ACC112 (cell line): ENCODE results near the gene SLC12A7.

Experiments used
- H2AFZ ChIP-seq: fragments of 200-600 bp; sonication (generic); one replicate; pipeline ENCODE4 v1.6.0; 2017; ENCODE audit warnings: antibody characterized with exemption, low read length; ENCODE audit not compliant: unreplicated experiment
- H3K27ac ChIP-seq: fragments of 200-600 bp; sonication (generic); 2 replicates; pipeline ENCODE4 v1.5.1; 2014; ENCODE audit warnings: low read depth, mild to moderate bottlenecking, antibody characterized with exemption, low read length, moderate library complexity
- H3K27me3 ChIP-seq: fragments of 200-600 bp; sonication (generic); 2 replicates; pipeline ENCODE4 v1.6.1; 2014; ENCODE audit warnings: mild to moderate bottlenecking, antibody characterized with exemption, low read length, moderate library complexity, mixed read lengths; ENCODE audit not compliant: insufficient read depth
- H3K36me3 ChIP-seq: fragments of 200-600 bp; sonication (generic); 2 replicates; pipeline ENCODE4 v1.6.1; 2016; ENCODE audit warnings: mild to moderate bottlenecking, antibody characterized with exemption, low read length, moderate library complexity, mixed read lengths; ENCODE audit not compliant: insufficient read depth
- H3K4me1 ChIP-seq: fragments of 200-600 bp; sonication (generic); one replicate; pipeline ENCODE4 v1.6.1; 2016; ENCODE audit warnings: low read length, mixed read lengths; ENCODE audit not compliant: insufficient read depth, unreplicated experiment, control insufficient read depth
- H3K4me3 ChIP-seq: fragments of 200-600 bp; sonication (generic); 2 replicates; pipeline ENCODE4 v1.5.1; 2014; ENCODE audit warnings: mild to moderate bottlenecking, low read depth, low read length
- H3K79me2 ChIP-seq: fragments of 200-600 bp; sonication (generic); one replicate; pipeline ENCODE4 v1.6.0; 2016; ENCODE audit warnings: low read length; ENCODE audit not compliant: control insufficient read depth, unreplicated experiment, insufficient read depth

Gene SLC12A7

DNA sequence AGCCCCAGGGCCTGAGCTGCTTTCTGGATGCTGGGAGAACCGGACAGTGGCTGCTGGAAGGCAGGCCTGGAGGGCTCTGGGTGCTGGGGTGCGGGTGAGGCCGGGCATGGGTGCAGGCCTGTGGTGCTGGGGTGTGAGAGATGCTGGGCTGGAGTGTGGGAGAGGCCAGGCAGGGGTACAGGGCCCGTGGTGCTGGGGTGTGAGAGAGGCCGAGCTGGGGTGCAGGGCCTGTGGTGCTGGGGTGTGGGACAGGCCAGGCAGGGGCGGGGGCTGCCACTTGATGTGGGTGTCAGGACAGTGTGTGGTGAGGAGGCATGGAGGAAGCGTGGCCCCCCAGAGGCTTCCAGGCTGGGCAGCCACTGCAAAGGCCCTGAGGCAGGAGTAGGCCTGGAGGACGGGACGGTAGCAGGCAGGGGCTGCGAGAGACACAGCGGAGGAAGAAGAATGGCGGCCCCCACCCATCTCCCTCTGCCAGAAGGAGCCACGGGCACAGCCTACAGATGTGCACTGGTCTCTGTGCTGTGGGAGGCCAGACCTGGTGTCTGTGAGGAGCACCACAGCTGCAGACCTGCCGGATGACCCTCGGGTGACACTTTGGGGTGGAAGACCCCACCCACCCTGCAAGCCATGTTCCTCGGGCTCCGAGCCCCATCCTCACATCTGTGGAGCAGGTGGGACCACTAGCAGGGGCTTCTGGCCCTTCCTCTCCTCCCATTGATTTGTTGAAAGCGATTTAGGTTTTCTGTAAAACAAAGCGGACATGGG lies 94.0 kb downstream of the SLC12A7 start:
- Histone ChIP-seq H3K79me2 (no peaks in the 10 kb centered on the region), H3K27ac (no peak overlapping the region), H3K4me1 (no peaks in the 10 kb centered on the region), H2AFZ (no peak overlapping the region), H3K27me3 (peaks cover 8% of the 10 kb centered on the region; the same call in 1 of the 2 replicates), H3K4me3 (no peak overlapping the region), H3K36me3 (no peaks in the 10 kb centered on the region)

- H3K4me3 ChIP-seq: no peak overlapping the region
- no peaks in the 10 kb centered on the region for H3K36me3 ChIP-seq
- H3K4me1 ChIP-seq: no peaks in the 10 kb centered on the region
- H3K79me2 ChIP-seq: no peaks in the 10 kb centered on the region
- H2AFZ ChIP-seq: no peak overlapping the region
- H3K27ac ChIP-seq: no peak overlapping the region
- H3K27me3 ChIP-seq: peaks cover 12% of the 10 kb centered on the region; the same call in 1 of the 2 replicates
Observed at GRCh38 chr5:1017056-1017455, 94.8 kb downstream of the SLC12A7 start.

DNA sequence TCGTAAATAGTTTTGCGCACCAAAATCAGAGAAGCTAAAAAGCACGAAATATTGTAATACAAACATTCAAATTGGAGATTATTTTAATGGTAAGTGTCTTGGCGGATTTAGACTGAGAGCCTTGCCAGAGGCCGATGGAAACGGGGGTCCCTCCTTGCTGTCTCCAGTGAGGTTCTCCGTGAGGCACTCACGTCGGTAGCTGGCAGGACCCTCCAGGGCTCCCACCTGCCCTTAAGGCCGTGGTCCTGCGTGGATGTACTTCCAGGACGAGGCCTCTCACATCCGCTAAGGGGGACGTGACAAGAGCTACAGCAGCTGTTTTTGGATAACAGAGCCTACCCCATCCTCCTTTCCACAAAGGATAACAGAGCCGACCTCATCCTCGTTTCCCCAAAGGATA lies 95.4 kb downstream of the SLC12A7 start:
- peaks cover 12% of the 10 kb centered on the region; the same call in 1 of the 2 replicates for H3K27me3 ChIP-seq

DNA sequence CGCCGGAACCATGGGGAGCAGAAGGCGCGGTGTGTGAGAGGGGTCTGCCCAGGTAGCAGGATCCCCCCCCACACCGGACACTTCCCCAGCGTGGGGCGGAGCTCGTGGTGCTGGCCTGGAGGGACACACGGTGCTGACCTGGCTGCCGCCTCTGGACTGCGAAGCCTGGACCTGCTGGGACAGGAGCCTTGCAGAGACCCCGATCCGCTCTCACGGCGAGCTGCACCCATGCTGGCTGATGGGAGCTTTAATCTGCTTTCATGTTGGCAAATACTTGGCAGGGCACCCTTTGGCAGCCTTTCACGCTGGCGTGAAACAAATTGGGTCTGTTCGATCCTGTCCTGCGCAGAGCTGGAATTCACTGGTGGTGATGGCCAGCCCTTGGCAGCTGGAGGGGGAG lies 95.8 kb downstream of the SLC12A7 start:
- no peak overlapping the region for H2AFZ ChIP-seq
- no peak overlapping the region for H3K4me3 ChIP-seq
- H3K4me1 ChIP-seq: no peaks in the 10 kb centered on the region
- peaks cover 13% of the 10 kb centered on the region for H3K27me3 ChIP-seq
- no peaks in the 10 kb centered on the region for H3K79me2 ChIP-seq
- no peak overlapping the region for H3K27ac ChIP-seq
- H3K36me3 ChIP-seq: no peaks in the 10 kb centered on the region

More for the DNA sequence above, 95.4 kb downstream of the SLC12A7 start:
- Histone ChIP-seq H2AFZ (no peak overlapping the region), H3K4me1 (no peaks in the 10 kb centered on the region), H3K27ac (no peak overlapping the region), H3K79me2 (no peaks in the 10 kb centered on the region), H3K4me3 (no peak overlapping the region), H3K36me3 (no peaks in the 10 kb centered on the region)

GRCh38 chr5:1015507-1015906 lies 96.4 kb downstream of the SLC12A7 start:
- no peaks in the 10 kb centered on the region for H3K36me3 ChIP-seq
- no peak overlapping the region for H3K27ac ChIP-seq
- peaks cover 18% of the 10 kb centered on the region for H3K27me3 ChIP-seq
- no peak overlapping the region for H3K4me3 ChIP-seq
- H2AFZ ChIP-seq: no peak overlapping the region
- H3K79me2 ChIP-seq: no peaks in the 10 kb centered on the region
- H3K4me1 ChIP-seq: no peaks in the 10 kb centered on the region

GRCh38 chr5:1014781-1015221 lies 97.1 kb downstream of the SLC12A7 start:
- Histone ChIP-seq H3K36me3 (no peaks in the 10 kb centered on the region), H3K79me2 (no peaks in the 10 kb centered on the region), H3K27me3 (peaks cover 26% of the 10 kb centered on the region), H2AFZ (no peak overlapping the region), H3K4me1 (no peaks in the 10 kb centered on the region), H3K27ac (no peak overlapping the region), H3K4me3 (no peak overlapping the region)

- no peak overlapping the region for H3K27ac ChIP-seq
- H3K79me2 ChIP-seq: no peaks in the 10 kb centered on the region
- H3K36me3 ChIP-seq: no peaks in the 10 kb centered on the region
- H3K4me1 ChIP-seq: no peaks in the 10 kb centered on the region
- H2AFZ ChIP-seq: no peak overlapping the region
- no peak overlapping the region for H3K4me3 ChIP-seq
- H3K27me3 ChIP-seq: peaks cover 30% of the 10 kb centered on the region
Observed at GRCh38 chr5:1014346-1014745, 97.5 kb downstream of the SLC12A7 start.

DNA sequence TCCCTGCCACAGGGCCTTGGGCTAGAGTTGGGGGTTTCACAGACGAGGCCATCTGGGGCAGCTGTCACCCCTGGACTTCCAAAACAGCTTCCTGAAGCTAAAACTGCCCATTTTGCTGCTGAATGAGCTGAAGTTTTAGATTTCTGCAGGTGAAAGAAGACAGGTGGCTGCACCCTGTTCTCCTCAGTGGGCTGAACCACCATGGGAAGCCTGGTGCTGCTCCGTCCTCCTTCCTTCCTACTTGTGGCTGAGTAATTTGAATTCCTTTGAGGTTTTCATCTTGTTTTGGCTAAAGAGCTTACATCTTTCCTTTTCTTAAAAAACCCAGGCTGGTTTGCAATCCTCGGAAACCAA lies 97.9 kb downstream of the SLC12A7 start:
- H3K27me3 ChIP-seq: peaks cover 34% of the 10 kb centered on the region
- no peaks in the 10 kb centered on the region for H3K36me3 ChIP-seq
- no peaks in the 10 kb centered on the region for H3K79me2 ChIP-seq
- no peaks in the 10 kb centered on the region for H3K4me1 ChIP-seq
- H2AFZ ChIP-seq: no peak overlapping the region
- no peak overlapping the region for H3K4me3 ChIP-seq
- H3K27ac ChIP-seq: no peak overlapping the region

GRCh38 chr5:1013238-1013947 lies 98.5 kb downstream of the SLC12A7 start:
- no peak overlapping the region for H3K4me3 ChIP-seq
- H3K79me2 ChIP-seq: no peaks in the 10 kb centered on the region
- no peaks in the 10 kb centered on the region for H3K4me1 ChIP-seq
- no peaks in the 10 kb centered on the region for H3K36me3 ChIP-seq
- H3K27ac ChIP-seq: no peak overlapping the region
- H2AFZ ChIP-seq: no peak overlapping the region
- H3K27me3 ChIP-seq: peaks cover 35% of the 10 kb centered on the region

- no peak overlapping the region for H2AFZ ChIP-seq
- no peaks in the 10 kb centered on the region for H3K79me2 ChIP-seq
- H3K27me3 ChIP-seq: peaks cover 40% of the 10 kb centered on the region
- H3K4me1 ChIP-seq: no peaks in the 10 kb centered on the region
- no peaks in the 10 kb centered on the region for H3K36me3 ChIP-seq
- no peak overlapping the region for H3K27ac ChIP-seq
- H3K4me3 ChIP-seq: no peak overlapping the region
Observed at GRCh38 chr5:1012900-1013237, 99.0 kb downstream of the SLC12A7 start.

DNA sequence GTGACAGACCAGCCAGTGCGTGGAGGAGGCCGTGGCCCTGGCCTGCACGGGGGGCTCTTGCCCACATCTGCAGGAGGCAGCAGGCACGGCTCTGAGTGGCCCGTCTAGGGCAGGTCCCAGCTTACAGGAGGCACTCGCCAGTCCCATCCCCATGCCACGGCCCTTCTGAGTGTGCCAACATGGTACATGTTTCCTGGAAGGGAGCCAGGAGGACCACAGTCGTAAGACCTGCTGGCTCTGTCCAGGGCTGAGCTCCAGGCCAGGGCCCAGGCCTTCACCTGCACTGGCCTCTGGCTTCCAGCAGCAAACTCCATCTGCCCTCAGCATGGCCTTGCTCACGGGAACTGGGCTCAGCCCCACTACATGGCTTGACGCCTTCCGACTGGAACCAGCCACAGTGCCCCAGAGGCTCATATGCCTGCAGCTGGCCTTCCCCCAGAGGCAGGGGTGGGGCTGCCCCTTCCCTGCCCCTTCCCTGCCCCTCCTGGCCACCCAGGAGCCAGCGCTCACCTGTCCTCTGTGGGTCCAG lies 99.5 kb downstream of the SLC12A7 start:
- peaks cover 45% of the 10 kb centered on the region for H3K27me3 ChIP-seq

More for the DNA sequence above, 99.5 kb downstream of the SLC12A7 start:
- Histone ChIP-seq H3K27ac (no peak overlapping the region), H3K36me3 (no peaks in the 10 kb centered on the region), H3K79me2 (no peaks in the 10 kb centered on the region), H3K4me3 (no peak overlapping the region), H2AFZ (no peak overlapping the region), H3K4me1 (no peaks in the 10 kb centered on the region)
